ENCODE results near the gene TBL1Y.

DNA sequence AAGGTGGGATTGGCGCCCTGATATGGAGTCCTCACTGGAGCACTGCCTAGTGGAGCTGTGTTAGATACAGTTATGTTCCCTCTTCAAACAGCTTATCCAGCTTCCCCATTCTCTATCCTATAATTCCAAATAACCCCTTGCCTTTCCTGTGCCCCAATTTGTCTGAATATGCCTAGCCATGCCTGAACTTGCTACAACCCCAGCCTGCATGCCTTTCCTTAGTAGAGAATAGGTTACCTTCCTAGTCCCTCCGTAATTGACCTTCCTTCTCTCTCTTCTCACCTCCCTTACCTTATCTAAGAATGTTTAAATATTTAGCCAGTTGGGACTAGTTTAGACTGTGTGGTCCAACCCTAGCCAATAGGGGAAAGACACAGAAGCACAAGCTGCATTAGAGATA, 102.6 kb downstream of the TBL1Y start:
- no peak for TF ChIP-seq POLR2AphosphoS5 (IDR thresholded peaks at IDR 0.05)
- TF ChIP-seq, protein P1, sequence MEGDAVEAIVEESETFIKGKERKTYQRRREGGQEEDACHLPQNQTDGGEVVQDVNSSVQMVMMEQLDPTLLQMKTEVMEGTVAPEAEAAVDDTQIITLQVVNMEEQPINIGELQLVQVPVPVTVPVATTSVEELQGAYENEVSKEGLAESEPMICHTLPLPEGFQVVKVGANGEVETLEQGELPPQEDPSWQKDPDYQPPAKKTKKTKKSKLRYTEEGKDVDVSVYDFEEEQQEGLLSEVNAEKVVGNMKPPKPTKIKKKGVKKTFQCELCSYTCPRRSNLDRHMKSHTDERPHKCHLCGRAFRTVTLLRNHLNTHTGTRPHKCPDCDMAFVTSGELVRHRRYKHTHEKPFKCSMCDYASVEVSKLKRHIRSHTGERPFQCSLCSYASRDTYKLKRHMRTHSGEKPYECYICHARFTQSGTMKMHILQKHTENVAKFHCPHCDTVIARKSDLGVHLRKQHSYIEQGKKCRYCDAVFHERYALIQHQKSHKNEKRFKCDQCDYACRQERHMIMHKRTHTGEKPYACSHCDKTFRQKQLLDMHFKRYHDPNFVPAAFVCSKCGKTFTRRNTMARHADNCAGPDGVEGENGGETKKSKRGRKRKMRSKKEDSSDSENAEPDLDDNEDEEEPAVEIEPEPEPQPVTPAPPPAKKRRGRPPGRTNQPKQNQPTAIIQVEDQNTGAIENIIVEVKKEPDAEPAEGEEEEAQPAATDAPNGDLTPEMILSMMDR (IDR thresholded peaks at IDR 0.05): no peak
